Measurements from ENCODE around the gene INPP5D. TPM values are rescaled to one million over a fixed set of nuclear protein-coding genes. Genes with fewer than 3 reads are reported as not detected.

The INPP5D gene
- total and polyA plus RNA-seq, 4 experiments from 2014 or later = 29.6 to 127 (median 121) TPM

DNA sequence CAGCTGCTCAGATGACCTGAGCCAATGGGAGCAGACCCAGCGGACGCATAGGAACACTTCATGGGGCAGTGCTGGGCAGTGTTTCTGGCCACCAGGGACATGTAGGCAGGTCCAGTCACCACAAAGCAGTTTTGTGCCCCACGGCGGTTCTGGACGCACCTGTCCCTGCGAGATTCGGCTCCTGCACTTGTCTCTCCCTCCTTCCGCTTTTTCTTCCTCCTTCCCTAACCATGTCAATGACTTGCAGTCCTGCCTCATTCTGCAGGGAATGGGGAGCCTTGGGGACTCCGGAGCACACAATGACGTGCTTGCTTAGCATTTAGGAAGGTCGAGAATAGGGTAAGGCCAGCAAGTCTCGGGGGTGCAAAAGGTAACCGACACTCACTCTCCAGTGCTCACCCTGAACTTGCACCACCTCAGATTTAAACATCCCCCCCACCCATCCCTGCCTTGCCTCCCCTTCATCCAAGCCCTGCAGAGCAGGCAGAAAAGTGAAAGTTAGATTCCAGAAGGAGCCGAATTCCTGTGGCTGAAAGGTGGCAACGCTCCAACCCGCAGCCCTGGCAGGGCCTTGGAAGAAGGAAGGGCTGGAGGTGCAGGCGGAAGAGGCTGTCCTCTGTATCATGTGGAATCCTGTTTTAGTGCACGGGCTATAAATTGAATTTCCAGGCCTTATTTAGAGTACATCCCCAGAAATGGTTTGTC, 150.9 kb downstream of the INPP5D start:
- Mint-ChIP-seq H3K4me3 (no peak overlapping the region), H3K27ac (peak overlapping the region; percentile 36 to 66 (median 57)), H3K4me1 (peaks cover 5 to 27% (median 10%) of the 10 kb centered on the region in 4 donors), H3K9me3 (peaks cover 0 to 2% (median 0%) of the 10 kb centered on the region in 8 donors), H3K27me3 (no peaks in the 10 kb centered on the region), H3K36me3 (peaks cover 7 to 43% of the 10 kb centered on the region in 2 donors)
- Histone ChIP-seq H3K27ac (ENCODE audit: low read depth, low read length) (no peak overlapping the region), H3K9me3 (ENCODE audit: control insufficient read depth in 1 of 2, low read length in 2 of 2) (no peaks in the 10 kb centered on the region), H3K4me1 (ENCODE audit: insufficient read depth, low read length) (no peaks in the 10 kb centered on the region), H3K36me3 (ENCODE audit: insufficient read depth, low read length) (peaks cover 9% of the 10 kb centered on the region), H3K27me3 (ENCODE audit: insufficient read depth, low read length) (no peaks in the 10 kb centered on the region), H3K4me3 (ENCODE audit: low read length in 2 of 2) (no peak overlapping the region)
- CTCF ChIA-PET (ENCODE audit: partially characterized antibody) = interaction anchor here (0.6 to 1.0 kb wide), 3 partner anchors 19 to 92 kb away, joined by 3 read pairs; no protein-coding TSS in a partner anchor
- POLR2A ChIA-PET (ENCODE audit: partially characterized antibody) = interaction anchor here (1.2 kb wide), 1 partner anchor 22 kb away, joined by 4 read pairs; no protein-coding TSS in a partner anchor
- intact Hi-C loops (cut with micrococcal nuclease) = no loop called here
- no peak for DNase-seq

DNA sequence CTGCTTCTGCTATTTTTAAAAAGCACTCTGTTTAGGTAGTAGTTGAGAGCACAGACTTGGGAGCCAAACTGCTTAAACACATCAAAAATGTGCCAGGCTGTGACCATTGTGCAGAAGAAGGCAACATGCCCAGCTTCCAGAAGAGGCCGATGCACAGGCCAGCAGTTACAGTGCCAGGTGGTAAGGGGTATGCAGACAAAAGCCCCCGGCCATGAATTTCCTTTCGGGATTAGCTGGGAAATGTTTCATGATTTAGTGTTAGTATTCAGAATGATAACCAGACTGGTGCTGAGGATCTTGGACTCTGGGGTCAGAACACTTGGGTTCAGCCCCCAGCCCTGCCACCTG, 151.4 kb downstream of the INPP5D start:
- H3K4me3 ChIP-seq (ENCODE audit: low read length in 2 of 2) = no peak overlapping the region

DNA sequence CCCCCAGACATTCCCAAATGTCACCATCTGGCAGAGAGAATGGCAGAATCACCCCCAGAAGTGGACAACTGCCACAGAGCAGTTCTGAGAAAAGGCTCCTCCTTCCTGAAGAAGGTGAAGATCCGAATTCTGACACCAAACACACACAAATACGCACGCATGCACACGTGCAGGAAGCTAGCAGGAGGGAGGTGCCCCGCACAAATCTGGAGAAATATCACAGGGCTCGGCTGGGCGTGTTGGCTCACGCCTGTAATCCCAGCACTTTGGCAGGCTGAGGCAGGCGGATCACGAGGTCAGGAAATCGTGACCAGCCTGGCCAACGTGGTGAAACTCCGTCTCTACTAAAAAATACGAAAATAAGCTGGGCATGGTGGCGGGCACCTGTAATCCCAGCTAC, 152.9 kb downstream of the INPP5D start:
- peaks cover 2 to 20% (median 7%) of the 10 kb centered on the region in 4 donors for H3K4me1 Mint-ChIP-seq
- no peaks in the 10 kb centered on the region for H3K9me3 Mint-ChIP-seq
- H3K27ac Mint-ChIP-seq = peak overlapping the region in 2 of 7 donors; percentile 32 to 77
- H3K27me3 ChIP-seq (ENCODE audit: insufficient read depth, low read length) = no peaks in the 10 kb centered on the region
- H3K4me3 Mint-ChIP-seq = peak overlapping the region in 1 of 8 donors; percentile 17
- no peaks in the 10 kb centered on the region for H3K36me3 ChIP-seq (ENCODE audit: insufficient read depth, low read length)
- H3K4me1 ChIP-seq (ENCODE audit: insufficient read depth, low read length) = no peaks in the 10 kb centered on the region
- peaks cover 7 to 28% of the 10 kb centered on the region in 2 donors for H3K36me3 Mint-ChIP-seq
- no peak for DNase-seq
- no peak overlapping the region for H3K4me3 ChIP-seq (ENCODE audit: low read length in 2 of 2)
- H3K27me3 Mint-ChIP-seq = no peaks in the 10 kb centered on the region
- no peak overlapping the region for H3K27ac ChIP-seq (ENCODE audit: low read depth, low read length)
- intact Hi-C loops (cut with micrococcal nuclease) = no loop called here
- ChIA-PET CTCF (ENCODE audit: partially characterized antibody) (no interaction called here), POLR2A (ENCODE audit: partially characterized antibody) (no interaction called here)
- no peaks in the 10 kb centered on the region for H3K9me3 ChIP-seq (ENCODE audit: control insufficient read depth in 1 of 2, low read length in 2 of 2)

More for the DNA sequence above, 151.4 kb downstream of the INPP5D start:
- ChIA-PET CTCF (ENCODE audit: partially characterized antibody) (no interaction called here), POLR2A (ENCODE audit: partially characterized antibody) (no interaction called here)
- Mint-ChIP-seq H3K36me3 (peaks cover 7 to 40% of the 10 kb centered on the region in 2 donors), H3K9me3 (peaks cover 0 to 2% (median 0%) of the 10 kb centered on the region in 8 donors), H3K27ac (no peak overlapping the region), H3K27me3 (no peaks in the 10 kb centered on the region), H3K4me3 (no peak overlapping the region), H3K4me1 (peaks cover 5 to 27% (median 10%) of the 10 kb centered on the region in 4 donors)
- Histone ChIP-seq H3K27ac (ENCODE audit: low read depth, low read length) (no peak overlapping the region), H3K27me3 (ENCODE audit: insufficient read depth, low read length) (no peaks in the 10 kb centered on the region), H3K4me1 (ENCODE audit: insufficient read depth, low read length) (no peaks in the 10 kb centered on the region), H3K9me3 (ENCODE audit: control insufficient read depth in 1 of 2, low read length in 2 of 2) (no peaks in the 10 kb centered on the region), H3K36me3 (ENCODE audit: insufficient read depth, low read length) (peaks cover 7% of the 10 kb centered on the region)
- intact Hi-C loops (cut with micrococcal nuclease) = no loop called here
- DNase-seq = no peak

DNA sequence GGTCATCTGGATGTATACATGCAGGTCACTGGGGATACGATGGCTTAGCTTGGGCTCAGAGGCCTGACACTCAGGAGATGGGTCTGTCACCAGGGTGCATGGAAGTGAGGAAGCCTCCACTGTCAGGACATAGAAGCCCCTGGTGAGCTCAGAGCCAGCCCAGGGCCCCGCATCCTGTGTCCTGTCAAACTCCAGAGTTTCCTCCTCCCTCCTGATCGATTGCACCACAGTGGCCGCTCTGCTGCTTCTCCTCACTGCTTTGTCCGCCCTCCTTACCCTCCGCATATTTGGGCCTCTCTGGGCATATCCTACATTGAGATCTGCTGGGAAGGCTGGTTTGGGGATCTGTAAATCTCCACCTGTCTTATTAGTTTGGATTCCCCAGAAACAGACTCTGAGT, 153.8 kb downstream of the INPP5D start:
- Mint-ChIP-seq H3K4me3 (no peak overlapping the region), H3K36me3 (peaks cover 7 to 25% of the 10 kb centered on the region in 2 donors), H3K27me3 (no peaks in the 10 kb centered on the region), H3K27ac (peak overlapping the region in 4 of 7 donors; percentile 45 to 70 (median 60)), H3K9me3 (peaks cover 0 to 2% (median 0%) of the 10 kb centered on the region in 8 donors), H3K4me1 (peaks cover 2 to 16% (median 4%) of the 10 kb centered on the region in 4 donors)
- H3K4me1 ChIP-seq (ENCODE audit: insufficient read depth, low read length) = no peaks in the 10 kb centered on the region
- intact Hi-C loops (cut with micrococcal nuclease) = no loop called here
- H3K27ac ChIP-seq (ENCODE audit: low read depth, low read length) = no peak overlapping the region
- H3K27me3 ChIP-seq (ENCODE audit: insufficient read depth, low read length) = no peaks in the 10 kb centered on the region
- no peaks in the 10 kb centered on the region for H3K9me3 ChIP-seq (ENCODE audit: control insufficient read depth in 1 of 2, low read length in 2 of 2)
- H3K4me3 ChIP-seq (ENCODE audit: low read length in 2 of 2) = no peak overlapping the region
- ChIA-PET CTCF (ENCODE audit: partially characterized antibody) (no interaction called here), POLR2A (ENCODE audit: partially characterized antibody) (no interaction called here)
- H3K36me3 ChIP-seq (ENCODE audit: insufficient read depth, low read length) = no peaks in the 10 kb centered on the region
- DNase-seq = no peak

DNA sequence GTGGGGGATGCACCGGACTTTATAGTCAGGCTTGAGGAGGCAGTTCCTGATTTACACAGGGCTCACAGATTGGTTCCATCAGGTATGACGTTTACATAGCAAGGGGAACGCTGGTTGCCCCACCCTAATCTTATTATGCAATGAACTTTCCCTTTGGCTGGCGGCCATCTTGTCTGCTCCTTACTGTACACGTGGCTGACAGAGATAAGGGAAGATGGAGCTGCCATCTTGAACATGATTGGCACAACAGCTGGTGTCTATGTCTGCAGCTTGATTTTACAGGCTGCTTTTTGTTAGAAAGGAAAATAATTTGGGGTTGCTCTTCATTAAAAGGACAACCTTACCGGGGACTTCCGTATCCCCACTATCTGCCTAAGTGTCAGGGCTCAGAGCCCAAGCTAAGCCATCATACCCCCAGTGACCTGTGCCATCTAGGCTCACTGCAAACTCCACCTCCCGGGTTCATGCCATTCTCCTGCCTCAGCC, 157.8 kb downstream of the INPP5D start:
- Histone ChIP-seq H3K4me1 (ENCODE audit: insufficient read depth, low read length) (no peaks in the 10 kb centered on the region), H3K27ac (ENCODE audit: low read depth, low read length) (no peak overlapping the region), H3K27me3 (ENCODE audit: insufficient read depth, low read length) (no peaks in the 10 kb centered on the region), H3K9me3 (ENCODE audit: control insufficient read depth in 1 of 2, low read length in 2 of 2) (no peaks in the 10 kb centered on the region), H3K36me3 (ENCODE audit: insufficient read depth, low read length) (no peaks in the 10 kb centered on the region), H3K4me3 (ENCODE audit: low read length in 2 of 2) (no peak overlapping the region)
- no peak for DNase-seq
- intact Hi-C loops (cut with micrococcal nuclease) = no loop called here
- H3K9me3 Mint-ChIP-seq = peaks cover 0 to 2% (median 0%) of the 10 kb centered on the region in 8 donors
- no peak overlapping the region for H3K4me3 Mint-ChIP-seq
- ChIA-PET POLR2A (ENCODE audit: partially characterized antibody) (no interaction called here), CTCF (ENCODE audit: partially characterized antibody) (no interaction called here)
- H3K36me3 Mint-ChIP-seq = peaks cover 0 to 3% of the 10 kb centered on the region in 2 donors
- H3K27ac Mint-ChIP-seq = no peak overlapping the region
- peaks cover 0 to 3% (median 0%) of the 10 kb centered on the region in 4 donors for H3K4me1 Mint-ChIP-seq
- H3K27me3 Mint-ChIP-seq = no peaks in the 10 kb centered on the region

DNA sequence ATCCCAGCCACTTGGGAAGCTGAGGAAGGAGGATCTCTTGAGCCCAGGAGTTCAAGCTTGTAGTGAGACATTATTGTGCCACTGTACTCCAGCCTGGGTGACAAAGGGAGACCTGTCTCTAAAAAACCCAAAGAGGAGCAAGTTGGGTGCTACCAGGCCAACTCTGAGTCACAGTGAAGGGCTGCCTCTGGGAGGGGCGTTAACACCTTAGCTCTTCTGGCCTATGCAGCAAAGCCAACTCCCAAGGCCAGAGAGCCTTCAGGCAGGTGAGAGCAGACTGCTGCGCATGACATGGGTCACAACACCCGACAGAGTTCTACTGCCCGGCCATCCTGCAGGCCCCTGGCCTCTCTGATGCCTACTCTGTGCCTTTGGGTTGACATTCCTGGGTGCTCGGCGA, 158.7 kb downstream of the INPP5D start:
- no peak for DNase-seq
- Histone ChIP-seq H3K4me3 (ENCODE audit: low read length in 2 of 2) (no peak overlapping the region), H3K9me3 (ENCODE audit: control insufficient read depth in 1 of 2, low read length in 2 of 2) (no peaks in the 10 kb centered on the region), H3K27me3 (ENCODE audit: insufficient read depth, low read length) (no peaks in the 10 kb centered on the region), H3K27ac (ENCODE audit: low read depth, low read length) (no peak overlapping the region), H3K36me3 (ENCODE audit: insufficient read depth, low read length) (no peaks in the 10 kb centered on the region), H3K4me1 (ENCODE audit: insufficient read depth, low read length) (no peaks in the 10 kb centered on the region)
- CTCF ChIA-PET (ENCODE audit: partially characterized antibody) = no interaction called here
- intact Hi-C loops (cut with micrococcal nuclease) = no loop called here
- Mint-ChIP-seq H3K27me3 (no peaks in the 10 kb centered on the region), H3K9me3 (peaks cover 0 to 2% (median 0%) of the 10 kb centered on the region in 8 donors), H3K4me3 (no peak overlapping the region), H3K27ac (no peak overlapping the region), H3K36me3 (no peaks in the 10 kb centered on the region), H3K4me1 (peaks cover 0 to 3% (median 0%) of the 10 kb centered on the region in 4 donors)
- POLR2A ChIA-PET (ENCODE audit: partially characterized antibody) = no interaction called here

DNA sequence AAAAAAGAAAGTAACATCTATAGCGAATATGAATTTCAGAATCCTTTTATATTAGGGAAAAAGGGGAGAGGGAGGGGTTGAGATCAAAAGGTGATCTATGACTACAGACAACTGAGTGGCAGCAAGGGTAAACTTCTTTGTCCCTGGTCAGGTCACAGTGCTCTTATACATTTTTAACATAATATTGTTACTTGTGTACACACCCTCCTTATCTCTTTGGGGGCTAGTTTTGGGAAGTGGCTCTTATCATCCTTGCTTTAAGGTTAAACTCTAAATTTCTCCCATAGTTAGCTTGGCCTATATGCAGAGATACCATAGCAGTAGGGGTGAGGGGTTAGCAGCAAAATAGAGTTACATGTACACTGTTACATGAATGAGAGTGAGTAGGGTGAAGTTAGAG, 159.7 kb downstream of the INPP5D start:
- Mint-ChIP-seq H3K27me3 (peaks cover 0 to 1% of the 10 kb centered on the region in 2 donors), H3K9me3 (peaks cover 0 to 2% (median 0%) of the 10 kb centered on the region in 8 donors), H3K4me3 (no peak overlapping the region), H3K27ac (no peak overlapping the region), H3K4me1 (peaks cover 0 to 2% (median under 1%) of the 10 kb centered on the region in 4 donors), H3K36me3 (no peaks in the 10 kb centered on the region)
- POLR2A ChIA-PET (ENCODE audit: partially characterized antibody) = no interaction called here
- no peaks in the 10 kb centered on the region for H3K27me3 ChIP-seq (ENCODE audit: insufficient read depth, low read length)
- H3K4me3 ChIP-seq (ENCODE audit: low read length in 2 of 2) = no peak overlapping the region
- no peaks in the 10 kb centered on the region for H3K9me3 ChIP-seq (ENCODE audit: control insufficient read depth in 1 of 2, low read length in 2 of 2)
- no peaks in the 10 kb centered on the region for H3K4me1 ChIP-seq (ENCODE audit: insufficient read depth, low read length)
- intact Hi-C loops (cut with micrococcal nuclease) = no loop called here
- no peak for DNase-seq
- no peaks in the 10 kb centered on the region for H3K36me3 ChIP-seq (ENCODE audit: insufficient read depth, low read length)
- CTCF ChIA-PET (ENCODE audit: partially characterized antibody) = no interaction called here
- no peak overlapping the region for H3K27ac ChIP-seq (ENCODE audit: low read depth, low read length)
